ENCODE data around the gene ETV4.

DNA sequence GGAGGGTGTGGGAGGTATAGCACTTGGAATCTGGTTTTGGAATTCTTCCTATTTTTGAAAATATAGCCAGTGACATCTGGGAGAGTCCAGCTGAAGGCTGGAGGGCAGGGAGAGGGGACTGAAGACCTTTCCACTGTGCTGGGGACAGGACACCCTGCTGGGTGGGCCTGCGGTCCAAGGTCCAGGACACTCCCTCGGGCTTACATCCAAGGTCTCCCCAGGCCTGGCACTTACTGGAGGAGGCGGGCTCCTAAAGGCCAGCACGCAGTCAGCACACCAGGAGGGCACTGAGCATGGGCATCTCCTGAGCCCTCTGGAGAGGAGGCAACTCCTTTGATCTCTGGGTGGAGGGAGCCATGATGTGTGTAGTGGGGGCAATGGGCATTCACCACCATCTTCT is 35.5 kb upstream of the ETV4 start:
- TF ChIP-seq, protein P1, sequence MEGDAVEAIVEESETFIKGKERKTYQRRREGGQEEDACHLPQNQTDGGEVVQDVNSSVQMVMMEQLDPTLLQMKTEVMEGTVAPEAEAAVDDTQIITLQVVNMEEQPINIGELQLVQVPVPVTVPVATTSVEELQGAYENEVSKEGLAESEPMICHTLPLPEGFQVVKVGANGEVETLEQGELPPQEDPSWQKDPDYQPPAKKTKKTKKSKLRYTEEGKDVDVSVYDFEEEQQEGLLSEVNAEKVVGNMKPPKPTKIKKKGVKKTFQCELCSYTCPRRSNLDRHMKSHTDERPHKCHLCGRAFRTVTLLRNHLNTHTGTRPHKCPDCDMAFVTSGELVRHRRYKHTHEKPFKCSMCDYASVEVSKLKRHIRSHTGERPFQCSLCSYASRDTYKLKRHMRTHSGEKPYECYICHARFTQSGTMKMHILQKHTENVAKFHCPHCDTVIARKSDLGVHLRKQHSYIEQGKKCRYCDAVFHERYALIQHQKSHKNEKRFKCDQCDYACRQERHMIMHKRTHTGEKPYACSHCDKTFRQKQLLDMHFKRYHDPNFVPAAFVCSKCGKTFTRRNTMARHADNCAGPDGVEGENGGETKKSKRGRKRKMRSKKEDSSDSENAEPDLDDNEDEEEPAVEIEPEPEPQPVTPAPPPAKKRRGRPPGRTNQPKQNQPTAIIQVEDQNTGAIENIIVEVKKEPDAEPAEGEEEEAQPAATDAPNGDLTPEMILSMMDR (IDR thresholded peaks at IDR 0.05), result no peak
- TF ChIP-seq POLR2AphosphoS5 (IDR thresholded peaks at IDR 0.05), result no peak
